T-helper 2 cell treated with Interferon-gamma antibody and Interleukin-4, amounts not matched to agents 5 μg/mL and 100 μg/mL, for 36 hours (primary cell): ENCODE data around the gene TIMM50.

Source experiments
- DNase-seq: peaks from one replicate; pipeline ENCODE4 v3.0.0; 2021; ENCODE audit warnings: low spot score
- H3K27ac Mint-ChIP-seq: one replicate; pipeline ENCODE4 v1.8.0; 2021; ENCODE audit warnings: mild to moderate bottlenecking, mixed read lengths
- H3K27me3 Mint-ChIP-seq: one replicate; pipeline ENCODE4 v1.8.0; 2021; ENCODE audit warnings: low read depth, mixed read lengths
- H3K36me3 Mint-ChIP-seq: one replicate; pipeline ENCODE4 v1.8.0; 2021; ENCODE audit warnings: low read depth, mixed read lengths
- H3K4me1 Mint-ChIP-seq: one replicate; pipeline ENCODE4 v1.8.0; 2021; ENCODE audit warnings: low read depth, mixed read lengths
- H3K4me3 Mint-ChIP-seq: one replicate; pipeline ENCODE4 v1.8.0; 2022; ENCODE audit warnings: mild to moderate bottlenecking, moderate library complexity, mixed read lengths
- H3K9me3 Mint-ChIP-seq: one replicate; pipeline ENCODE4 v1.8.0; 2021; ENCODE audit warnings: mixed read lengths

The TIMM50 gene

GRCh38 chr19:39518458-39518857, 37.8 kb downstream of the TIMM50 start:
- H3K4me1 Mint-ChIP-seq = peaks cover 8% of the 10 kb centered on the region
- H3K36me3 Mint-ChIP-seq = no peaks in the 10 kb centered on the region
- no peak overlapping the region for H3K27ac Mint-ChIP-seq
- no peak overlapping the region for H3K4me3 Mint-ChIP-seq
- DNase-seq = no peak
- H3K9me3 Mint-ChIP-seq = no peaks in the 10 kb centered on the region
- H3K27me3 Mint-ChIP-seq = peaks cover 47% of the 10 kb centered on the region

DNA sequence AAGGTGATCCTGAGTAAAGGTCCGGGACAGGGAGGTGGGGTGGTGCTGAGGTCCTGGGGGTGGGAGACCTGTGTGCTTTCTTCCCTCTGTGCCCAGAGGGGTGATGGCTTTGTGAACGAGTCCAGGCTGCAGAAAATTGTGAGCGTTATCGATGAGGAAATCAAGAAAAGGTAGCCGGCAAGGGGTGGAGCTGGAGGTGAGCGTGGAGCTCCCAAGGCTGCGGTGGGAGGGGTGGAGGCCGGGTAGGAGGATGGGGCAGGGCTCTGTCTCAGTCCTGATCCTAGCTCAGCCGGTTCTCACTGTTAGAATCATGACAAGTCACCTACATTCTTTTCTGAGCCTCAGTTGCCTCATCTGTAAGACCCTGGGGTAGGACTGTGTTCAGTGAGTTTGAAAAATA, 38.3 kb downstream of the TIMM50 start:
- H3K4me3 Mint-ChIP-seq = no peak overlapping the region
- H3K4me1 Mint-ChIP-seq = peaks cover 8% of the 10 kb centered on the region
- H3K9me3 Mint-ChIP-seq = no peaks in the 10 kb centered on the region
- no peak overlapping the region for H3K27ac Mint-ChIP-seq
- H3K27me3 Mint-ChIP-seq = peaks cover 42% of the 10 kb centered on the region
- no peaks in the 10 kb centered on the region for H3K36me3 Mint-ChIP-seq
- DNase-seq = no peak

- H3K4me1 Mint-ChIP-seq = peaks cover 4% of the 10 kb centered on the region
- H3K27me3 Mint-ChIP-seq = peaks cover 26% of the 10 kb centered on the region
- no peak for DNase-seq
- H3K36me3 Mint-ChIP-seq = no peaks in the 10 kb centered on the region
- H3K27ac Mint-ChIP-seq = no peak overlapping the region
- no peak overlapping the region for H3K4me3 Mint-ChIP-seq
- H3K9me3 Mint-ChIP-seq = no peaks in the 10 kb centered on the region
Observed at GRCh38 chr19:39520541-39521484, 40.2 kb downstream of the TIMM50 start.

DNA sequence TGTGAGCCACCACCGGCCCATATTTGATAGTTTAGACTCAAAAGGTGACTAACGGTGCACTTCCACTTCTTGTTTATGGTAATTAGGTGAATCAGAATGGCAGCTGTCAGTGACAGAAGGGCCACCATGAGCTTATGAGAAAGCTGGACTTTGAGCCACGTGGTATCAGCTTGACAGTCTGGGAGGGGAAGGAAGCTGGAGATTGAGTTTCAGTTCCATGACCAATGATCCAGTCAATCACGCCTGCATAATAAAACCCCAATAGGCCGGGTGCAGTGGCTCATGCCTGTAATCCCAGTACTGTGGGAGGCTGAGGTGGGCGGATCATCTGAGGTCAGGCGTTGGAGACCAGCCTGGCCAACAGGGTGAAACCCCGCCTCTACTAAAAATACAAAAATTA, 43.9 kb downstream of the TIMM50 start:
- no peak for DNase-seq
- H3K9me3 Mint-ChIP-seq = no peaks in the 10 kb centered on the region
- H3K36me3 Mint-ChIP-seq = peaks cover 3% of the 10 kb centered on the region
- no peaks in the 10 kb centered on the region for H3K27me3 Mint-ChIP-seq
- H3K4me3 Mint-ChIP-seq = no peak overlapping the region
- H3K4me1 Mint-ChIP-seq = peaks cover 3% of the 10 kb centered on the region
- no peak overlapping the region for H3K27ac Mint-ChIP-seq

- Mint-ChIP-seq H3K9me3 (no peaks in the 10 kb centered on the region), H3K27ac (no peak overlapping the region), H3K36me3 (peaks cover 3% of the 10 kb centered on the region), H3K4me1 (peaks cover 3% of the 10 kb centered on the region), H3K27me3 (no peaks in the 10 kb centered on the region), H3K4me3 (no peak overlapping the region)
- no peak for DNase-seq
Observed at GRCh38 chr19:39525205-39525604, 44.6 kb downstream of the TIMM50 start.

DNA sequence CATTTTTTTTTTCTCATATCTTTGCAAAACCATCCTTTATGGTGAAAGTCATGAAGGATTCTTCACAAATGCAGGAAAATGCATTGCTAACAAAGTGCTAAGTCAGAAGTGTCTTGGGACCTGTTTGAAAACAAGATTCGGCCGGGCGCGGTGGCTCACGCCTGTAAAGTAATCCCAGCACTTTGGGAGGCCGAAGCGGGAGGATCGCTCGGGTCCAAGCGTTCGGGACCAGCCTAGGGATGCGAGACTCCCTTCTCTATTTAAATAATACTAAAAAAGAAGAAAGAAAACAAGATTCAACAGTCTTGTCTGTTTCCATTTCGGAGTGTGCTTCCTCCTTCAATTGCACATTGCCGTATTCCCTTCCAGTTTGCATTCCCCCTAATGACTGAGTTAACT, 51.2 kb downstream of the TIMM50 start:
- DNase-seq = no peak
- no peaks in the 10 kb centered on the region for H3K9me3 Mint-ChIP-seq
- H3K27me3 Mint-ChIP-seq = no peaks in the 10 kb centered on the region
- H3K27ac Mint-ChIP-seq = peak overlapping the region; percentile 73
- H3K4me1 Mint-ChIP-seq = peaks cover 13% of the 10 kb centered on the region
- peaks cover 8% of the 10 kb centered on the region for H3K36me3 Mint-ChIP-seq
- H3K4me3 Mint-ChIP-seq = peak overlapping the region; percentile 93

DNA sequence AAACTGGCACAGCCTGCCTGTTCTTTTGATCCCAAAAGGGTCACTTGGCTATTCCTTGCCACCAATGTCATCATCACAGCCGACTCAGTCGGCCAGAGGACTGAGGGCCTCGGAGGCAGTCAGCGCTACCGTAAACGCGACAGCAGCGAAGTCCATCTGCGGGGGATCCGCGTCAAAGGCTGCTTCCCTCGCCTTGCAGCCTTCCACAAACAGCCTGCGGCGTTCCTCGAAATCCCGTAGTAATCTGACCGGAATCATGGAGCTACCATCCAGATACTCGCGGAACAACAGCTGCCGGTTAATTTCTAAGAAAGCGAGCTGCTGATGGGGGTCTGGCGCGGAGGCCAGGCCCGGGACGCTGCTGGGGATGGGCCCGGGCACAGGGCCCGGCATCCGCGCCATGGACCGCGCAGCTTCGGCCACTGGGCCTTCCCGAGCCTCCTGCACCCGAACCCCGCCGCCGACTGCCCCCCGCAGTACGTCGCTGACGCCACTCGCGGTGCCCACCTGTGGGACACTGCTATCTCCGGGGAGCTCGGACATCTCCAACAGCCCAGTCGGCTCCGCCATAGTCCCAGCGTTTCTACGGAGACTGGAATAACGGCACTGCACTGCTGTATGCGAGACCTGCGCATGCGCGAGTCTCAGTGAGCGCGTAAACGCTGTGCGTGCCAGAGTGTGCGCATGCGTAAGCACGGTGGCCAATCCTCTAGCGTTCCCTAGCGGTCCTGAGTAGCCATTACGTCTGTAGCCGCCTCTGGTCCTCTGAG, 51.8 kb downstream of the TIMM50 start, which contains the start of gene EID2B:
Gene EID2B, minus strand, starts transcription at position 620 of the 770 bp plus-strand sequence. Its CDS starts 50 bp downstream, at position 570.
- H3K27me3 Mint-ChIP-seq = no peaks in the 10 kb centered on the region

GRCh38 chr19:39533003-39533512, 52.4 kb downstream of the TIMM50 start:
- no peak for DNase-seq
- Mint-ChIP-seq H3K36me3 (peaks cover 13% of the 10 kb centered on the region), H3K4me3 (peak overlapping the region; percentile 57), H3K27ac (no peak overlapping the region), H3K4me1 (peaks cover 17% of the 10 kb centered on the region), H3K9me3 (no peaks in the 10 kb centered on the region), H3K27me3 (no peaks in the 10 kb centered on the region)

More for the DNA sequence above, 51.8 kb downstream of the TIMM50 start, which contains the start of gene EID2B:
- H3K4me1 Mint-ChIP-seq = peaks cover 14% of the 10 kb centered on the region
- peak within 1 kb of the TSS; percentile 93 for H3K4me3 Mint-ChIP-seq
- no peaks in the 10 kb centered on the region for H3K9me3 Mint-ChIP-seq
- peaks cover 9% of the 10 kb centered on the region for H3K36me3 Mint-ChIP-seq
- peak; percentile 97 for DNase-seq
- peak within 1 kb of the TSS; percentile 84 for H3K27ac Mint-ChIP-seq

- no peaks in the 10 kb centered on the region for H3K27me3 Mint-ChIP-seq
- H3K4me1 Mint-ChIP-seq = peaks cover 19% of the 10 kb centered on the region
- H3K4me3 Mint-ChIP-seq = no peak overlapping the region
- no peaks in the 10 kb centered on the region for H3K9me3 Mint-ChIP-seq
- no peak overlapping the region for H3K27ac Mint-ChIP-seq
- DNase-seq = no peak
- peaks cover 15% of the 10 kb centered on the region for H3K36me3 Mint-ChIP-seq
Observed at GRCh38 chr19:39533791-39534190, 53.2 kb downstream of the TIMM50 start.

GRCh38 chr19:39539165-39539517, 58.5 kb downstream of the TIMM50 start:
- Mint-ChIP-seq H3K27ac (peak overlapping the region; percentile 75), H3K36me3 (peaks cover 18% of the 10 kb centered on the region), H3K9me3 (no peaks in the 10 kb centered on the region), H3K4me3 (peak overlapping the region; percentile 89), H3K4me1 (peaks cover 27% of the 10 kb centered on the region), H3K27me3 (no peaks in the 10 kb centered on the region)
- no peak for DNase-seq

DNA sequence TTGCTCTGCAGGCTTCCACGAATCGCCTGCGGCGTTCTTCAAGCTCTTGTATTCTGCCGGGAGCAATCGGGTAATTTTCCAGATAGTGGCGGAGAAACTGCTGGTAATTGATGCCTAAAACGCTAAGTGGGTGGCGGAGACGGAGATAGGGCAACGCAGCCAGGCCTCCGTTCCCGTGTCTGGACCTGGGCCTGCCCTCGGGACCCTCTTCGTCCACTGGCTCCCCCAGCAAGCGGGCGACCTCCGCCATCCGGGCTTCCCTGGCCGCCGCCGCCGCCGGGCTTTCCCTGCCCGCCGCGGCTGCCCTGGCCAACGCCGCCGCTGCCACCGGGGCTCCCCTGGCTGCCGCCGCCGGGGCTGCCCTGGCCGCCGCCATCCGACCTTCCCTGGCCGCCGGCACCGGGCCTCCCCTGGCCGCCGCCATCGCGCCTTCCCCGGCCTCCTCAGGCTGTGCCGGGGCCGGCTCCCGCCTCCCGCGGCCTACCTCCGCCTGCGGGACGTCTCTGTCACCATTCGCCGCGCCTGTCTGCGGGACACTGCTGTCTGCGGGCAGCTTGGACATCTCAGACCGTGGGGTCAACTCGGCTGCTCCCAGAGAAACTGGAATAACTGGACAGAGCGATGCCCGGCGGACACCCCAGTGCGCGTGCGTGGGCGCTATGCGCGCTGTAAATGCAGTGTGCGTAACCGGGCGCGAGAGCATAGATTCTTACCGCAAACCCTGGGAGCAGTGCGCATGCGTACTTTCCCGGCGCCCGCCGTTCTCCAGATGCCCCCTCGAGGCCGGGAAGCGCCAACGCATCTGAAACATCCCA, 59.1 kb downstream of the TIMM50 start, which contains the start of gene EID2:
Gene EID2, minus strand, starts transcription at position 644 of the 815 bp plus-strand sequence. Its CDS starts 82 bp downstream, at position 562.
- DNase-seq = peak; percentile 96
- Mint-ChIP-seq H3K27me3 (no peaks in the 10 kb centered on the region), H3K4me3 (peak within 1 kb of the TSS; percentile 97), H3K36me3 (peaks cover 18% of the 10 kb centered on the region), H3K9me3 (no peaks in the 10 kb centered on the region), H3K27ac (peak within 1 kb of the TSS; percentile 92), H3K4me1 (peaks cover 32% of the 10 kb centered on the region)

- Mint-ChIP-seq H3K27me3 (no peaks in the 10 kb centered on the region), H3K27ac (peak overlapping the region; percentile 92), H3K4me3 (peak overlapping the region; percentile 97), H3K4me1 (peaks cover 35% of the 10 kb centered on the region), H3K36me3 (peaks cover 18% of the 10 kb centered on the region), H3K9me3 (no peaks in the 10 kb centered on the region)
- DNase-seq = no peak
Observed at GRCh38 chr19:39540333-39540673, 59.7 kb downstream of the TIMM50 start.
